Liver (tissue), 9 donors: ENCODE data around the gene PALM2AKAP2. TPM values are rescaled to one million over a fixed set of nuclear protein-coding genes. Genes with fewer than 3 reads are reported as not detected.

Source experiments
- DNase-seq: peaks from one replicate; pipeline ENCODE4 v3.0.0-alpha.2; 2017; ENCODE audit warnings: low spot score
- H3K27ac ChIP-seq, 2 donors: one replicate each; pipeline ENCODE4 v1.7.0; 2013; ENCODE audit warnings: inconsistent platforms in 2 of 2, low read length in 2 of 2, control low read depth in 1 of 2, low read depth in 1 of 2, mild to moderate bottlenecking in 1 of 2
- H3K27me3 ChIP-seq, 4 donors: one replicate each; pipeline versions ENCODE4 v1.6.1 to v1.7.0; 2013; ENCODE audit warnings: low read length in 3 of 4, inconsistent platforms in 1 of 4, mild to moderate bottlenecking in 1 of 4, moderate library complexity in 1 of 4; ENCODE audit not compliant: control insufficient read depth in 4 of 4, insufficient read depth in 4 of 4
- H3K36me3 ChIP-seq, 4 donors: one replicate each; pipeline versions ENCODE4 v1.6.1 to v1.7.0; 2013; ENCODE audit warnings: low read length in 3 of 4, mild to moderate bottlenecking in 3 of 4, low read depth in 1 of 4, moderate library complexity in 1 of 4; ENCODE audit not compliant: control insufficient read depth in 4 of 4, insufficient read depth in 3 of 4
- H3K4me1 ChIP-seq, 4 donors: one replicate each; pipeline versions ENCODE4 v1.6.1 to v1.7.0; 2013; ENCODE audit warnings: low read length in 3 of 4, mild to moderate bottlenecking in 3 of 4, moderate library complexity in 1 of 4; ENCODE audit not compliant: control insufficient read depth in 4 of 4, insufficient read depth in 4 of 4
- H3K4me3 ChIP-seq, 3 donors: one replicate each; pipeline versions ENCODE4 v1.6.1 to v1.7.0; 2013; ENCODE audit warnings: low read length in 3 of 3, control low read depth in 1 of 3, low read depth in 1 of 3, mild to moderate bottlenecking in 1 of 3
- H3K9ac ChIP-seq, 2 donors: one replicate each; pipeline ENCODE4 v1.7.0; 2013; ENCODE audit warnings: low read length in 2 of 2, mild to moderate bottlenecking in 2 of 2, moderate library complexity in 2 of 2, control low read depth in 1 of 2, low read depth in 1 of 2
- H3K9me3 ChIP-seq, 4 donors: one replicate each; pipeline versions ENCODE4 v1.6.1 to v1.7.0; 2013; ENCODE audit warnings: low read length in 3 of 4; ENCODE audit not compliant: control insufficient read depth in 4 of 4
- EGR1 ChIP-seq, 2 donors: IDR thresholded peaks; 2 replicates each; pipeline ENCODE4 v1.6.1; 2016 to 2018; ENCODE audit warnings: antibody characterized with exemption in 2 of 2, low read depth in 2 of 2
- FOXA1 ChIP-seq: IDR thresholded peaks from 2 replicates; pipeline ENCODE4 v1.6.1; 2016; ENCODE audit warnings: antibody characterized with exemption
- FOXA2 ChIP-seq: IDR thresholded peaks from 2 replicates; pipeline ENCODE4 v1.6.1; 2016; ENCODE audit warnings: antibody characterized with exemption
- HNF4A ChIP-seq, 2 donors: conservative IDR thresholded peaks; 2 replicates each; pipeline ENCODE4 v1.6.1; 2016; ENCODE audit warnings: antibody characterized with exemption in 2 of 2, mild to moderate bottlenecking in 2 of 2
- HNF4G ChIP-seq: IDR thresholded peaks from 2 replicates; pipeline ENCODE4 v1.6.1; 2016; ENCODE audit warnings: antibody characterized with exemption
- JUND ChIP-seq, 2 donors: IDR thresholded peaks; 2 replicates each; pipeline ENCODE4 v1.6.1; 2016; ENCODE audit warnings: antibody characterized with exemption in 2 of 2
- NR2F2 ChIP-seq: IDR thresholded peaks from 2 replicates; pipeline ENCODE4 v1.6.1; 2016; ENCODE audit warnings: antibody characterized with exemption
- RAD21 ChIP-seq, 2 donors: IDR thresholded peaks; 2 replicates each; pipeline ENCODE4 v1.6.1; 2016; ENCODE audit warnings: antibody characterized with exemption in 2 of 2, mild to moderate bottlenecking in 2 of 2
- RXRA ChIP-seq, 2 donors: IDR thresholded peaks; 2 replicates each; pipeline ENCODE4 v1.6.1; 2017 to 2018; ENCODE audit warnings: antibody characterized with exemption in 2 of 2, mild to moderate bottlenecking in 1 of 2
- SP1 ChIP-seq: IDR thresholded peaks from 2 replicates; pipeline ENCODE4 v1.6.1; 2018; ENCODE audit warnings: antibody characterized with exemption, mild to moderate bottlenecking
- TAF1 ChIP-seq: conservative IDR thresholded peaks from 2 replicates; pipeline ENCODE4 v1.6.1; 2016; ENCODE audit warnings: antibody characterized with exemption, mild to moderate bottlenecking
- YY1 ChIP-seq: IDR thresholded peaks from 2 replicates; pipeline ENCODE4 v1.6.1; 2016; ENCODE audit warnings: antibody characterized with exemption, mild to moderate bottlenecking
- WGBS: extraction: QIAGEN DNeasy Blood & Tissue Kit; methylation state at CpG from one replicate; pipeline ENCODE4 v1.1.7; 2013; 5-methylcytosine and 5-hydroxymethylcytosine counted together
- polyA plus RNA-seq, 2 donors: library from polyadenylated mRNA; stranded (reverse) in 1 of 2; unstranded in 1 of 2; fragments of 200-250 nt in 1 of 2; fragments of >200 nt in 1 of 2; fragmentation: Nextera tagmentation in 1 of 2; extraction: Ambion mirVana in 1 of 2; gene quantifications; one replicate each; pipeline versions ENCODE4 v1.2.1 to v1.2.3, GENCODE V29; 2013 to 2015
- total RNA-seq, 2 donors: library from RNA; depleted of rRNA; stranded (reverse); fragments of >200 nt; gene quantifications; one replicate each; pipeline ENCODE4 v1.2.3, GENCODE V29; 2014
- TF ChIP-seq, protein P1 (sequence below): IDR thresholded peaks from 2 replicates; pipeline ENCODE4 v1.6.1; 2016; ENCODE audit warnings: antibody characterized with exemption
- TF ChIP-seq, protein P2 (sequence below): IDR thresholded peaks from 2 replicates; pipeline ENCODE4 v1.6.1; 2016; ENCODE audit warnings: antibody characterized with exemption
- TF ChIP-seq, protein P3 (sequence below): IDR thresholded peaks from 2 replicates; pipeline ENCODE4 v1.6.1; 2016; ENCODE audit warnings: antibody characterized with exemption
- TF ChIP-seq, protein P4 (sequence below): fragments of 150-350 bp; IDR thresholded peaks from 2 replicates; pipeline ENCODE4 v1.5.1; 2017; ENCODE audit warnings: improper control_type of control experiment, low read depth, low read length; ENCODE audit not compliant: missing input control
- TF ChIP-seq, protein P5 (sequence below): IDR thresholded peaks from 2 replicates; pipeline ENCODE4 v1.6.1; 2016; ENCODE audit warnings: antibody characterized with exemption, mild to moderate bottlenecking
- donor health status: healthy.
- donor health status: healthy.
- donor health status: healthy.
- donor health status: healthy.
- donor health status: healthy.

The PALM2AKAP2 gene
- total and polyA plus RNA-seq, 4 donors: 4.6 to 47.9 (median 6.2) TPM

DNA sequence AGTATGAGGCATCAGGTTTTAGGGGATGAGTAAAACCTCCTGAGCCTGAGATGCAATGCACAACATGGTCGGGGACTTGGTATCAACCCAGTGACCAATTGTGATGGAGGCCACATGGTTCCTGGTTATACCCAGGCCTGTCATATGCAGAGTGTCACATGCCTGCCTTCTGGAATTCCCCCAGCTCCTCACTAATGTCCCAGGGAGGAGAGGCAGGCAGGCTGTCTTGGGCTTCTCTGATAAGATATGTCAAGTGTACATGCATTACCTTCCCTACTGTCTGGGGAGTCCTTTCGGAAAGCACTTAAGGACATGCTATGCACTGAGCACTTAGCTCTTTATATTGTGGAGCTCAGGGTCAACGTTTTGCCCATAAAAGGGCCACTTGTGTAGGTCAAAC, 14.2 kb upstream of the PALM2AKAP2 start:
- Histone ChIP-seq H3K4me1 (no peaks in the 10 kb centered on the region), H3K4me3 (no peak overlapping the region), H3K9ac (no peak overlapping the region), H3K36me3 (no peaks in the 10 kb centered on the region), H3K9me3 (no peaks in the 10 kb centered on the region), H3K27ac (no peak overlapping the region), H3K27me3 (no peaks in the 10 kb centered on the region)
- no peak for DNase-seq
- TF ChIP-seq RXRA (IDR thresholded peaks at IDR 0.05) (no peak), YY1 (no peak), FOXA1 (no peak), HNF4A (conservative IDR thresholded peaks at IDR 0.05) (no peak), FOXA2 (no peak), NR2F2 (no peak)
- TF ChIP-seq, protein P1, sequence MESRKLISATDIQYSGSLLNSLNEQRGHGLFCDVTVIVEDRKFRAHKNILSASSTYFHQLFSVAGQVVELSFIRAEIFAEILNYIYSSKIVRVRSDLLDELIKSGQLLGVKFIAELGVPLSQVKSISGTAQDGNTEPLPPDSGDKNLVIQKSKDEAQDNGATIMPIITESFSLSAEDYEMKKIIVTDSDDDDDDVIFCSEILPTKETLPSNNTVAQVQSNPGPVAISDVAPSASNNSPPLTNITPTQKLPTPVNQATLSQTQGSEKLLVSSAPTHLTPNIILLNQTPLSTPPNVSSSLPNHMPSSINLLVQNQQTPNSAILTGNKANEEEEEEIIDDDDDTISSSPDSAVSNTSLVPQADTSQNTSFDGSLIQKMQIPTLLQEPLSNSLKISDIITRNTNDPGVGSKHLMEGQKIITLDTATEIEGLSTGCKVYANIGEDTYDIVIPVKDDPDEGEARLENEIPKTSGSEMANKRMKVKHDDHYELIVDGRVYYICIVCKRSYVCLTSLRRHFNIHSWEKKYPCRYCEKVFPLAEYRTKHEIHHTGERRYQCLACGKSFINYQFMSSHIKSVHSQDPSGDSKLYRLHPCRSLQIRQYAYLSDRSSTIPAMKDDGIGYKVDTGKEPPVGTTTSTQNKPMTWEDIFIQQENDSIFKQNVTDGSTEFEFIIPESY: no peak
- TF ChIP-seq, protein P2, sequence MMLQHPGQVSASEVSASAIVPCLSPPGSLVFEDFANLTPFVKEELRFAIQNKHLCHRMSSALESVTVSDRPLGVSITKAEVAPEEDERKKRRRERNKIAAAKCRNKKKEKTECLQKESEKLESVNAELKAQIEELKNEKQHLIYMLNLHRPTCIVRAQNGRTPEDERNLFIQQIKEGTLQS: no peak
- TF ChIP-seq, protein P3, sequence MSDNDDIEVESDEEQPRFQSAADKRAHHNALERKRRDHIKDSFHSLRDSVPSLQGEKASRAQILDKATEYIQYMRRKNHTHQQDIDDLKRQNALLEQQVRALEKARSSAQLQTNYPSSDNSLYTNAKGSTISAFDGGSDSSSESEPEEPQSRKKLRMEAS: no peak
- WGBS: 67% methylated on average over 3 of the region's 3 CpGs

DNA sequence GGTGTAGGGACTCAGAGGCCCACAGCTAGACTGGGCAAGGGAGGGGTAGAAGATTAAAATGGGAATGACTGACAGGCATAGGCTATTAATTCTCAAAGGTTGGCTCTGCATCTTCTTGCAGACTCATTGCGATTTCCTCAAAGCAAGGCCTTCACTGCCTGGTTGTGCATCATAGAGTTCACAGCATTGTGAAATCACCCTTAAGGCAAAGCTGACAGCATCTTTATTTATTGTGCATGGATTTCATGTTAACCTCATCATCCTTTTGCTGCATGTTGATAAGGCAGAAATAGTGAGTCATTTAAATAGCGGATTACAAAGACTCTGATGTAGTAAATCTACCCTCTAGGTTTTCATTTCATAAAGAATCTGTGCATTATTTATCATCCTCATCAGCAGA, 13.6 kb upstream of the PALM2AKAP2 start:
- DNase-seq: no peak
- WGBS: 92% methylated on average over 2 of the region's 2 CpGs
- no peak overlapping the region for H3K27ac ChIP-seq

More for the DNA sequence above, 13.6 kb upstream of the PALM2AKAP2 start:
- no peaks in the 10 kb centered on the region for H3K36me3 ChIP-seq
- H3K9ac ChIP-seq: no peak overlapping the region
- no peak overlapping the region for H3K4me3 ChIP-seq
- peaks cover 0 to 2% (median 0%) of the 10 kb centered on the region in 4 donors for H3K4me1 ChIP-seq
- TF ChIP-seq JUND (IDR thresholded peaks at IDR 0.05): no peak
- TF ChIP-seq FOXA1: no peak
- no peak for TF ChIP-seq RAD21 (IDR thresholded peaks at IDR 0.05)
- TF ChIP-seq EGR1 (IDR thresholded peaks at IDR 0.05; ENCODE audit: low read depth in 2 of 2): no peak
- TF ChIP-seq YY1: no peak
- TF ChIP-seq HNF4G: no peak
- no peak for TF ChIP-seq RXRA (IDR thresholded peaks at IDR 0.05)
- TF ChIP-seq, protein P3: no peak
- TF ChIP-seq, protein P1: no peak
- TF ChIP-seq SP1: no peak
- TF ChIP-seq, protein P4, sequence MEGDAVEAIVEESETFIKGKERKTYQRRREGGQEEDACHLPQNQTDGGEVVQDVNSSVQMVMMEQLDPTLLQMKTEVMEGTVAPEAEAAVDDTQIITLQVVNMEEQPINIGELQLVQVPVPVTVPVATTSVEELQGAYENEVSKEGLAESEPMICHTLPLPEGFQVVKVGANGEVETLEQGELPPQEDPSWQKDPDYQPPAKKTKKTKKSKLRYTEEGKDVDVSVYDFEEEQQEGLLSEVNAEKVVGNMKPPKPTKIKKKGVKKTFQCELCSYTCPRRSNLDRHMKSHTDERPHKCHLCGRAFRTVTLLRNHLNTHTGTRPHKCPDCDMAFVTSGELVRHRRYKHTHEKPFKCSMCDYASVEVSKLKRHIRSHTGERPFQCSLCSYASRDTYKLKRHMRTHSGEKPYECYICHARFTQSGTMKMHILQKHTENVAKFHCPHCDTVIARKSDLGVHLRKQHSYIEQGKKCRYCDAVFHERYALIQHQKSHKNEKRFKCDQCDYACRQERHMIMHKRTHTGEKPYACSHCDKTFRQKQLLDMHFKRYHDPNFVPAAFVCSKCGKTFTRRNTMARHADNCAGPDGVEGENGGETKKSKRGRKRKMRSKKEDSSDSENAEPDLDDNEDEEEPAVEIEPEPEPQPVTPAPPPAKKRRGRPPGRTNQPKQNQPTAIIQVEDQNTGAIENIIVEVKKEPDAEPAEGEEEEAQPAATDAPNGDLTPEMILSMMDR: no peak
- TF ChIP-seq NR2F2: no peak
- TF ChIP-seq, protein P5, sequence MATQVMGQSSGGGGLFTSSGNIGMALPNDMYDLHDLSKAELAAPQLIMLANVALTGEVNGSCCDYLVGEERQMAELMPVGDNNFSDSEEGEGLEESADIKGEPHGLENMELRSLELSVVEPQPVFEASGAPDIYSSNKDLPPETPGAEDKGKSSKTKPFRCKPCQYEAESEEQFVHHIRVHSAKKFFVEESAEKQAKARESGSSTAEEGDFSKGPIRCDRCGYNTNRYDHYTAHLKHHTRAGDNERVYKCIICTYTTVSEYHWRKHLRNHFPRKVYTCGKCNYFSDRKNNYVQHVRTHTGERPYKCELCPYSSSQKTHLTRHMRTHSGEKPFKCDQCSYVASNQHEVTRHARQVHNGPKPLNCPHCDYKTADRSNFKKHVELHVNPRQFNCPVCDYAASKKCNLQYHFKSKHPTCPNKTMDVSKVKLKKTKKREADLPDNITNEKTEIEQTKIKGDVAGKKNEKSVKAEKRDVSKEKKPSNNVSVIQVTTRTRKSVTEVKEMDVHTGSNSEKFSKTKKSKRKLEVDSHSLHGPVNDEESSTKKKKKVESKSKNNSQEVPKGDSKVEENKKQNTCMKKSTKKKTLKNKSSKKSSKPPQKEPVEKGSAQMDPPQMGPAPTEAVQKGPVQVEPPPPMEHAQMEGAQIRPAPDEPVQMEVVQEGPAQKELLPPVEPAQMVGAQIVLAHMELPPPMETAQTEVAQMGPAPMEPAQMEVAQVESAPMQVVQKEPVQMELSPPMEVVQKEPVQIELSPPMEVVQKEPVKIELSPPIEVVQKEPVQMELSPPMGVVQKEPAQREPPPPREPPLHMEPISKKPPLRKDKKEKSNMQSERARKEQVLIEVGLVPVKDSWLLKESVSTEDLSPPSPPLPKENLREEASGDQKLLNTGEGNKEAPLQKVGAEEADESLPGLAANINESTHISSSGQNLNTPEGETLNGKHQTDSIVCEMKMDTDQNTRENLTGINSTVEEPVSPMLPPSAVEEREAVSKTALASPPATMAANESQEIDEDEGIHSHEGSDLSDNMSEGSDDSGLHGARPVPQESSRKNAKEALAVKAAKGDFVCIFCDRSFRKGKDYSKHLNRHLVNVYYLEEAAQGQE: no peak
- no peak for TF ChIP-seq TAF1
- no peak for TF ChIP-seq HNF4A (conservative IDR thresholded peaks at IDR 0.05)
- TF ChIP-seq FOXA2: no peak
- H3K9me3 ChIP-seq: no peaks in the 10 kb centered on the region
- no peaks in the 10 kb centered on the region for H3K27me3 ChIP-seq
